HCT116 (cell line): ENCODE data around the gene STRADA. TPM values are rescaled to one million over a fixed set of nuclear protein-coding genes. Genes with fewer than 3 reads are reported as not detected.

ENCODE experiments used
- ATAC-seq: fragments of 200-7000 bp; cut with Tn5 transposase; 2 replicates; pipeline ENCODE4 v1.9.1; 2020; ENCODE audit warnings: mild to moderate bottlenecking, moderate library complexity
- BruUV-seq: library from RNA; stranded (reverse); fragments of 400-500 nt; replicated peaks from 2 replicates; lab custom pipeline; 2021; lab: Mats Ljungman, UMichigan
- CTCF ChIA-PET: fragments of 300-600 bp; sonication (Branson Sonifier 250); formaldehyde crosslinking; loops from one replicate; lab custom pipeline; 2021; ENCODE audit warnings: antibody characterized with exemption; lab: Charles Lee
- POLR2A ChIA-PET: fragments of 300-600, 350-600 bp; sonication (Branson Sonifier 250); formaldehyde crosslinking; loops from one replicate; lab custom pipeline; 2021; ENCODE audit warnings: antibody characterized with exemption; lab: Charles Lee
- RAD21 ChIA-PET, 2 experiments: fragments of 300-600 bp; sonication (Branson Sonifier 250); formaldehyde crosslinking; loops; one replicate each; lab custom pipeline; 2023; ENCODE audit warnings: low total read pairs in 2 of 2; ENCODE audit not compliant: uncharacterized antibody in 2 of 2, unreplicated experiment in 2 of 2, low non-redundant PET in 1 of 2; lab: Charles Lee
- DNase-seq: peaks from one replicate; pipeline ENCODE4 v3.0.0-alpha.2; 2010; ENCODE audit warnings: low read depth, low spot score
- H2AFZ ChIP-seq: fragments of 200-600 bp; shearing (Covaris generic), sonication (generic); 2 replicates; pipeline ENCODE4 v1.6.1; 2017; ENCODE audit warnings: low read depth, mixed run types, mixed read lengths, antibody characterized with exemption, low read length; ENCODE audit not compliant: poor library complexity, severe bottlenecking
- H3K27ac ChIP-seq: 2 replicates; pipeline ENCODE4 v1.5.1; 2012; ENCODE audit warnings: low read depth, low read length
- H3K27me3 ChIP-seq: fragments of 200-600 bp; sonication (generic); 2 replicates; pipeline ENCODE4 v1.6.1; 2016; ENCODE audit warnings: mixed run types, low read length, mixed read lengths; ENCODE audit not compliant: insufficient read depth
- H3K36me3 ChIP-seq, 2 experiments: fragments of 200-500 bp in 1 of 2; fragments of 200-600 bp in 1 of 2; sonication (Bioruptor generic) in 1 of 2; sonication (generic) in 1 of 2; 2 replicates each; pipeline versions ENCODE4 v1.5.1 to v1.6.1; 2014 to 2016; ENCODE audit warnings: low read length in 2 of 2, inconsistent platforms in 1 of 2, mixed read lengths in 1 of 2, mixed run types in 1 of 2; ENCODE audit not compliant: insufficient read depth in 2 of 2, control insufficient read depth in 1 of 2
- H3K4me1 ChIP-seq, 2 experiments: fragments of 200-600 bp in 1 of 2; sonication (generic) in 1 of 2; 2 replicates each; pipeline versions ENCODE4 v1.5.1 to v1.6.1; 2012 to 2017; ENCODE audit warnings: low read length in 2 of 2, inconsistent platforms in 1 of 2, mild to moderate bottlenecking in 1 of 2, mixed read lengths in 1 of 2, mixed run types in 1 of 2, moderate library complexity in 1 of 2; ENCODE audit not compliant: insufficient read depth in 2 of 2, control insufficient read depth in 1 of 2
- H3K4me2 ChIP-seq: fragments of 200-600 bp; sonication (generic); 2 replicates; pipeline ENCODE4 v1.6.1; 2017; ENCODE audit warnings: mixed run types, low read length, mixed read lengths
- H3K4me3 ChIP-seq, 2 experiments: fragments of 200-600 bp in 1 of 2; sonication (generic) in 1 of 2; replicated peaks in 1 of 2; 2 replicates each; pipeline ENCODE4 v1.5.1; 2011 to 2016; ENCODE audit warnings: low read length in 2 of 2, control low read depth in 1 of 2, low read depth in 1 of 2, mild to moderate bottlenecking in 1 of 2, mixed read lengths in 1 of 2, mixed run types in 1 of 2
- H3K79me2 ChIP-seq: fragments of 200-600 bp; sonication (generic); 2 replicates; pipeline ENCODE4 v1.6.1; 2017; ENCODE audit warnings: mild to moderate bottlenecking, mixed run types, low read length, moderate library complexity, mixed read lengths; ENCODE audit not compliant: insufficient read depth
- H3K9ac ChIP-seq: fragments of 200-600 bp; sonication (generic); 2 replicates; pipeline ENCODE4 v1.6.1; 2016; ENCODE audit warnings: low read length, mixed read lengths
- H3K9me2 ChIP-seq: fragments of 200-600 bp; sonication (generic), shearing (Covaris generic); 2 replicates; pipeline ENCODE4 v1.6.1; 2017; ENCODE audit warnings: mixed run types, mild to moderate bottlenecking, moderate library complexity; ENCODE audit not compliant: insufficient read depth
- H3K9me3 ChIP-seq, 2 experiments: fragments of 200-500 bp in 1 of 2; fragments of 200-600 bp in 1 of 2; sonication (Bioruptor generic) in 1 of 2; sonication (generic) in 1 of 2; 2 replicates each; pipeline ENCODE4 v1.6.1; 2014 to 2017; ENCODE audit warnings: low read length in 2 of 2, mixed read lengths in 2 of 2, inconsistent platforms in 1 of 2, low read depth in 1 of 2, mild to moderate bottlenecking in 1 of 2, mixed run types in 1 of 2, moderate library complexity in 1 of 2; ENCODE audit not compliant: control insufficient read depth in 1 of 2, insufficient read depth in 1 of 2
- H4K20me1 ChIP-seq: fragments of 200-600 bp; sonication (generic), shearing (Covaris generic); 2 replicates; pipeline ENCODE4 v1.6.1; 2017; ENCODE audit warnings: mixed run types, mild to moderate bottlenecking, moderate library complexity; ENCODE audit not compliant: insufficient read depth
- CBX3 ChIP-seq: IDR thresholded peaks from 2 replicates; pipeline ENCODE4 v1.6.1; 2012; ENCODE audit warnings: low read depth
- CEBPB ChIP-seq: IDR thresholded peaks from 2 replicates; pipeline ENCODE4 v1.6.1; 2012; ENCODE audit warnings: low read depth
- ELF1 ChIP-seq: IDR thresholded peaks from 2 replicates; pipeline ENCODE4 v1.6.1; 2012; ENCODE audit warnings: low read depth, borderline replicate concordance
- FOSL1 ChIP-seq: IDR thresholded peaks from 2 replicates; pipeline ENCODE4 v1.6.1; 2012; ENCODE audit warnings: low read depth
- POLR2A ChIP-seq: IDR thresholded peaks from 2 replicates; pipeline ENCODE4 v1.7.0; 2011; ENCODE audit warnings: borderline replicate concordance; ENCODE audit not compliant: insufficient read depth, insufficient read length; ENCODE audit errors: extremely low read depth
- POLR2AphosphoS5 ChIP-seq: IDR thresholded peaks from 2 replicates; pipeline ENCODE4 v1.6.1; 2011; ENCODE audit warnings: mild to moderate bottlenecking, low read depth, low read length, moderate library complexity
- RAD21 ChIP-seq: IDR thresholded peaks from 2 replicates; pipeline ENCODE4 v1.6.1; 2012; ENCODE audit warnings: low read depth, mild to moderate bottlenecking
- SIN3A ChIP-seq: IDR thresholded peaks from 2 replicates; pipeline ENCODE4 v1.6.1; 2012; ENCODE audit warnings: low read depth
- SP1 ChIP-seq: IDR thresholded peaks from 2 replicates; pipeline ENCODE4 v1.6.1; 2012; ENCODE audit warnings: low read depth
- SRF ChIP-seq: IDR thresholded peaks from 2 replicates; pipeline ENCODE4 v1.6.1; 2012; ENCODE audit warnings: low read depth
- YY1 ChIP-seq: IDR thresholded peaks from 2 replicates; pipeline ENCODE4 v1.6.1; 2011; ENCODE audit warnings: low read length, low read depth, moderate library complexity, mild to moderate bottlenecking; ENCODE audit not compliant: insufficient replicate concordance; ENCODE audit errors: extremely low read depth
- ZFX ChIP-seq: fragments of 450-650 bp; IDR thresholded peaks from 2 replicates; pipeline ENCODE4 v1.6.1; 2017
- ZNF274 ChIP-seq: fragments of 200-500 bp; sonication (Bioruptor generic); IDR thresholded peaks from 2 replicates; pipeline ENCODE4 v1.6.1; 2014; ENCODE audit warnings: mild to moderate bottlenecking, low read depth, low read length, inconsistent platforms
- intact Hi-C: fragments of 100-400 bp; cut with micrococcal nuclease; formaldehyde crosslinking; loops from 2 replicates; pipeline ENCODE4 v1.10.0; 2022
- total RNA-seq: library from RNA; stranded (reverse); gene quantifications from one replicate; pipeline ENCODE4 v1.2.1, GENCODE V29; 2021; ENCODE audit not compliant: unreplicated experiment
- TF ChIP-seq, protein P1 (sequence below): IDR thresholded peaks from 2 replicates; pipeline ENCODE4 v1.6.1; 2011; ENCODE audit warnings: mild to moderate bottlenecking, low read length, moderate library complexity; ENCODE audit not compliant: insufficient replicate concordance; ENCODE audit errors: extremely low read depth
- TF ChIP-seq, protein P2 (sequence below): IDR thresholded peaks from 2 replicates; pipeline ENCODE4 v1.6.1; 2012
- TF ChIP-seq, protein P3 (sequence below), 3 experiments: fragments of 200-600 bp in 1 of 3; sonication (generic) in 1 of 3; IDR thresholded peaks in 2 of 3; conservative IDR thresholded peaks in 1 of 3; 2 replicates each; pipeline ENCODE4 v1.5.1; 2012 to 2017; ENCODE audit warnings: low read depth in 2 of 3, low read length in 2 of 3, antibody characterized with exemption in 1 of 3, borderline replicate concordance in 1 of 3, control low read depth in 1 of 3, mild to moderate bottlenecking in 1 of 3, mixed read lengths in 1 of 3, mixed run types in 1 of 3, moderate library complexity in 1 of 3; ENCODE audit not compliant: insufficient read depth in 1 of 3
- TF ChIP-seq, protein P4 (sequence below): IDR thresholded peaks from 2 replicates; pipeline ENCODE4 v1.6.1; 2012
- TF ChIP-seq, protein P5 (sequence below): IDR thresholded peaks from 2 replicates; pipeline ENCODE4 v1.6.1; 2012; ENCODE audit warnings: low read depth

The STRADA gene
- total RNA-seq, 1 experiment from 2014 or later = 38.0 TPM

DNA sequence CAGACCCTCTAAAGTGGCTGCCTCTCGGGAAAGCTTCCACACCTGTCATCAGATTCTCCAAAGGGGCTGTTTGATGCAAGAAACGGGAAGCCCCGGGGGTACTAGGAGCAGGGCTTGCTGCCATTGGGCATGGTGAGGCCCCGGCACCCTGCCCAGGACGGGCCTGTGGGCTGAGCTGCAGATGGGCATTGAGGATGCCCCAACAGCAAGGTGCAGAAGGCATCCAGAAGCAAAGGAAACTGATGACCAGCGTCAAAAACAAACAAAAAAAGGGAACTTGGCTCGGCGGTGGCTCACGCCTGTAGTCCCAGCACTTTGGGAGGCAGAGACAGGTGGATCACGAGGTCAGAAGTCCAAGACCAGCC, 40.2 kb downstream of the STRADA start:
- no peak overlapping the region for H3K27ac ChIP-seq
- TF ChIP-seq ELF1 = no peak
- no peak for TF ChIP-seq ZNF274
- TF ChIP-seq SRF = no peak
- TF ChIP-seq, protein P1, sequence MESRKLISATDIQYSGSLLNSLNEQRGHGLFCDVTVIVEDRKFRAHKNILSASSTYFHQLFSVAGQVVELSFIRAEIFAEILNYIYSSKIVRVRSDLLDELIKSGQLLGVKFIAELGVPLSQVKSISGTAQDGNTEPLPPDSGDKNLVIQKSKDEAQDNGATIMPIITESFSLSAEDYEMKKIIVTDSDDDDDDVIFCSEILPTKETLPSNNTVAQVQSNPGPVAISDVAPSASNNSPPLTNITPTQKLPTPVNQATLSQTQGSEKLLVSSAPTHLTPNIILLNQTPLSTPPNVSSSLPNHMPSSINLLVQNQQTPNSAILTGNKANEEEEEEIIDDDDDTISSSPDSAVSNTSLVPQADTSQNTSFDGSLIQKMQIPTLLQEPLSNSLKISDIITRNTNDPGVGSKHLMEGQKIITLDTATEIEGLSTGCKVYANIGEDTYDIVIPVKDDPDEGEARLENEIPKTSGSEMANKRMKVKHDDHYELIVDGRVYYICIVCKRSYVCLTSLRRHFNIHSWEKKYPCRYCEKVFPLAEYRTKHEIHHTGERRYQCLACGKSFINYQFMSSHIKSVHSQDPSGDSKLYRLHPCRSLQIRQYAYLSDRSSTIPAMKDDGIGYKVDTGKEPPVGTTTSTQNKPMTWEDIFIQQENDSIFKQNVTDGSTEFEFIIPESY = no peak
- TF ChIP-seq, protein P2, sequence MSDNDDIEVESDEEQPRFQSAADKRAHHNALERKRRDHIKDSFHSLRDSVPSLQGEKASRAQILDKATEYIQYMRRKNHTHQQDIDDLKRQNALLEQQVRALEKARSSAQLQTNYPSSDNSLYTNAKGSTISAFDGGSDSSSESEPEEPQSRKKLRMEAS = no peak
- no peak for TF ChIP-seq RAD21
- TF ChIP-seq, protein P3, sequence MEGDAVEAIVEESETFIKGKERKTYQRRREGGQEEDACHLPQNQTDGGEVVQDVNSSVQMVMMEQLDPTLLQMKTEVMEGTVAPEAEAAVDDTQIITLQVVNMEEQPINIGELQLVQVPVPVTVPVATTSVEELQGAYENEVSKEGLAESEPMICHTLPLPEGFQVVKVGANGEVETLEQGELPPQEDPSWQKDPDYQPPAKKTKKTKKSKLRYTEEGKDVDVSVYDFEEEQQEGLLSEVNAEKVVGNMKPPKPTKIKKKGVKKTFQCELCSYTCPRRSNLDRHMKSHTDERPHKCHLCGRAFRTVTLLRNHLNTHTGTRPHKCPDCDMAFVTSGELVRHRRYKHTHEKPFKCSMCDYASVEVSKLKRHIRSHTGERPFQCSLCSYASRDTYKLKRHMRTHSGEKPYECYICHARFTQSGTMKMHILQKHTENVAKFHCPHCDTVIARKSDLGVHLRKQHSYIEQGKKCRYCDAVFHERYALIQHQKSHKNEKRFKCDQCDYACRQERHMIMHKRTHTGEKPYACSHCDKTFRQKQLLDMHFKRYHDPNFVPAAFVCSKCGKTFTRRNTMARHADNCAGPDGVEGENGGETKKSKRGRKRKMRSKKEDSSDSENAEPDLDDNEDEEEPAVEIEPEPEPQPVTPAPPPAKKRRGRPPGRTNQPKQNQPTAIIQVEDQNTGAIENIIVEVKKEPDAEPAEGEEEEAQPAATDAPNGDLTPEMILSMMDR (IDR thresholded peaks at IDR 0.05 in 2 of 3, conservative IDR thresholded peaks at IDR 0.05 in 1 of 3; ENCODE audit: borderline replicate concordance in 1 of 3, insufficient read depth in 1 of 3, low read depth in 2 of 3, low read length in 2 of 3) = no peak
- no peak for TF ChIP-seq CBX3
- TF ChIP-seq SIN3A = no peak
- no peak for TF ChIP-seq POLR2AphosphoS5
- TF ChIP-seq, protein P4, sequence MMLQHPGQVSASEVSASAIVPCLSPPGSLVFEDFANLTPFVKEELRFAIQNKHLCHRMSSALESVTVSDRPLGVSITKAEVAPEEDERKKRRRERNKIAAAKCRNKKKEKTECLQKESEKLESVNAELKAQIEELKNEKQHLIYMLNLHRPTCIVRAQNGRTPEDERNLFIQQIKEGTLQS = no peak
- TF ChIP-seq YY1 = no peak
- TF ChIP-seq CEBPB = no peak
- TF ChIP-seq SP1 = no peak
- TF ChIP-seq FOSL1 = no peak
- no peak for TF ChIP-seq POLR2A
- no peak for TF ChIP-seq ZFX
- TF ChIP-seq, protein P5, sequence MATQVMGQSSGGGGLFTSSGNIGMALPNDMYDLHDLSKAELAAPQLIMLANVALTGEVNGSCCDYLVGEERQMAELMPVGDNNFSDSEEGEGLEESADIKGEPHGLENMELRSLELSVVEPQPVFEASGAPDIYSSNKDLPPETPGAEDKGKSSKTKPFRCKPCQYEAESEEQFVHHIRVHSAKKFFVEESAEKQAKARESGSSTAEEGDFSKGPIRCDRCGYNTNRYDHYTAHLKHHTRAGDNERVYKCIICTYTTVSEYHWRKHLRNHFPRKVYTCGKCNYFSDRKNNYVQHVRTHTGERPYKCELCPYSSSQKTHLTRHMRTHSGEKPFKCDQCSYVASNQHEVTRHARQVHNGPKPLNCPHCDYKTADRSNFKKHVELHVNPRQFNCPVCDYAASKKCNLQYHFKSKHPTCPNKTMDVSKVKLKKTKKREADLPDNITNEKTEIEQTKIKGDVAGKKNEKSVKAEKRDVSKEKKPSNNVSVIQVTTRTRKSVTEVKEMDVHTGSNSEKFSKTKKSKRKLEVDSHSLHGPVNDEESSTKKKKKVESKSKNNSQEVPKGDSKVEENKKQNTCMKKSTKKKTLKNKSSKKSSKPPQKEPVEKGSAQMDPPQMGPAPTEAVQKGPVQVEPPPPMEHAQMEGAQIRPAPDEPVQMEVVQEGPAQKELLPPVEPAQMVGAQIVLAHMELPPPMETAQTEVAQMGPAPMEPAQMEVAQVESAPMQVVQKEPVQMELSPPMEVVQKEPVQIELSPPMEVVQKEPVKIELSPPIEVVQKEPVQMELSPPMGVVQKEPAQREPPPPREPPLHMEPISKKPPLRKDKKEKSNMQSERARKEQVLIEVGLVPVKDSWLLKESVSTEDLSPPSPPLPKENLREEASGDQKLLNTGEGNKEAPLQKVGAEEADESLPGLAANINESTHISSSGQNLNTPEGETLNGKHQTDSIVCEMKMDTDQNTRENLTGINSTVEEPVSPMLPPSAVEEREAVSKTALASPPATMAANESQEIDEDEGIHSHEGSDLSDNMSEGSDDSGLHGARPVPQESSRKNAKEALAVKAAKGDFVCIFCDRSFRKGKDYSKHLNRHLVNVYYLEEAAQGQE = no peak
- no peak overlapping the region for H3K4me3 ChIP-seq
- H4K20me1 ChIP-seq = no peaks in the 10 kb centered on the region
- intact Hi-C loops = no loop called here
- ChIA-PET RAD21 (no interaction called here), CTCF (interaction anchor here (1.1 to 1.6 kb wide), 2 partner anchors 9 to 90 kb away, joined by 3 read pairs; no protein-coding TSS in a partner anchor), POLR2A (interaction anchor here (0.6 kb wide), 1 partner anchor 11 kb away, joined by 3 read pairs; no protein-coding TSS in a partner anchor)
- H3K36me3 ChIP-seq = no peaks in the 10 kb centered on the region
- no peaks in the 10 kb centered on the region for H3K9me3 ChIP-seq
- H3K9me2 ChIP-seq = no peaks in the 10 kb centered on the region
- DNase-seq = no peak
- peaks cover 5 to 30% of the 10 kb centered on the region in 2 experiments for H3K4me1 ChIP-seq
- H2AFZ ChIP-seq = no peak overlapping the region
- H3K9ac ChIP-seq = no peak overlapping the region
- ATAC-seq = no peak
- BruUV-seq = no TSS peak
- no peaks in the 10 kb centered on the region for H3K27me3 ChIP-seq
- H3K4me2 ChIP-seq = no peak overlapping the region
- no peaks in the 10 kb centered on the region for H3K79me2 ChIP-seq
